Thyroid gland (tissue), 4 donors: Measurements from ENCODE around the gene DENND2D. TPM values are rescaled to one million over a fixed set of nuclear protein-coding genes. Genes with fewer than 3 reads are reported as not detected.

Experiments
- DNase-seq, 2 donors: peaks; one replicate each; pipeline ENCODE4 v3.0.0-alpha.2; 2019
- H3K27ac ChIP-seq, 3 donors: fragments of 200-600 bp; sonication (generic); 1 replicate in 2 of 3; 2 replicates in 1 of 3; pipeline ENCODE4 v1.5.1; 2016 to 2019; ENCODE audit warnings: mild to moderate bottlenecking in 1 of 3, moderate library complexity in 1 of 3
- H3K27me3 ChIP-seq: fragments of 200-600 bp; sonication (generic); one replicate; pipeline ENCODE4 v1.5.1; 2019
- H3K36me3 ChIP-seq, 2 donors: fragments of 200-600 bp; sonication (generic); one replicate each; pipeline ENCODE4 v1.5.1; 2016 to 2019
- H3K4me1 ChIP-seq, 2 donors: fragments of 200-600 bp; sonication (generic); one replicate each; pipeline ENCODE4 v1.5.1; 2017 to 2019
- H3K4me3 ChIP-seq, 3 donors: fragments of 200-600 bp; sonication (generic); replicated peaks in 1 of 3; 1 replicate in 2 of 3; 2 replicates in 1 of 3; pipeline ENCODE4 v1.5.1; 2016; ENCODE audit warnings: mild to moderate bottlenecking in 1 of 3
- H3K9me3 ChIP-seq: fragments of 200-600 bp; sonication (generic); one replicate; pipeline ENCODE4 v1.5.1; 2017
- POLR2A ChIP-seq, 2 donors: fragments of 450-650 bp; IDR thresholded peaks; one replicate each; pipeline ENCODE4 v1.6.1; 2017; ENCODE audit warnings: antibody characterized with exemption in 2 of 2, mild to moderate bottlenecking in 2 of 2, moderate library complexity in 1 of 2
- WGBS, 2 donors: methylation state at CpG; one replicate each; pipeline ENCODE4 v1.1.5; 2017; 5-methylcytosine and 5-hydroxymethylcytosine counted together
- intact Hi-C: fragments of 100-400 bp; cut with DNase I; formaldehyde crosslinking; loops from one replicate; pipeline ENCODE4 v1.15.1; 2023
- total RNA-seq, 4 donors: library from RNA; depleted of rRNA; stranded (reverse); fragments of >200 nt; gene quantifications; one replicate each; pipeline ENCODE4 v1.2.3, GENCODE V29; 2016
- TF ChIP-seq, protein P1 (sequence below), 6 experiments: fragments of 200-600 bp in 3 of 6; fragments of 450-650 bp in 3 of 6; sonication (generic) in 3 of 6; IDR thresholded peaks; one replicate each; pipeline ENCODE4 v1.5.1; 2016 to 2019; ENCODE audit warnings: antibody characterized with exemption in 6 of 6, mild to moderate bottlenecking in 2 of 6, inconsistent platforms in 1 of 6, moderate library complexity in 1 of 6

The DENND2D gene
- total RNA-seq, 4 donors from 2014 or later, result 45.1 to 53.3 (median 49.4) TPM

GRCh38 chr1:111225717-111226400 is 25.4 kb upstream of the DENND2D start:
- H3K27ac ChIP-seq, result peak overlapping the region; percentile 58 to 94 (median 87)
- 44 to 45% methylated on average over 6 of the region's 6 CpGs for WGBS, 2 donors
- DNase-seq, result peak; percentile 57 to 60
- no peaks in the 10 kb centered on the region for H3K36me3 ChIP-seq
- H3K27me3 ChIP-seq, result no peaks in the 10 kb centered on the region
- TF ChIP-seq, protein P1, sequence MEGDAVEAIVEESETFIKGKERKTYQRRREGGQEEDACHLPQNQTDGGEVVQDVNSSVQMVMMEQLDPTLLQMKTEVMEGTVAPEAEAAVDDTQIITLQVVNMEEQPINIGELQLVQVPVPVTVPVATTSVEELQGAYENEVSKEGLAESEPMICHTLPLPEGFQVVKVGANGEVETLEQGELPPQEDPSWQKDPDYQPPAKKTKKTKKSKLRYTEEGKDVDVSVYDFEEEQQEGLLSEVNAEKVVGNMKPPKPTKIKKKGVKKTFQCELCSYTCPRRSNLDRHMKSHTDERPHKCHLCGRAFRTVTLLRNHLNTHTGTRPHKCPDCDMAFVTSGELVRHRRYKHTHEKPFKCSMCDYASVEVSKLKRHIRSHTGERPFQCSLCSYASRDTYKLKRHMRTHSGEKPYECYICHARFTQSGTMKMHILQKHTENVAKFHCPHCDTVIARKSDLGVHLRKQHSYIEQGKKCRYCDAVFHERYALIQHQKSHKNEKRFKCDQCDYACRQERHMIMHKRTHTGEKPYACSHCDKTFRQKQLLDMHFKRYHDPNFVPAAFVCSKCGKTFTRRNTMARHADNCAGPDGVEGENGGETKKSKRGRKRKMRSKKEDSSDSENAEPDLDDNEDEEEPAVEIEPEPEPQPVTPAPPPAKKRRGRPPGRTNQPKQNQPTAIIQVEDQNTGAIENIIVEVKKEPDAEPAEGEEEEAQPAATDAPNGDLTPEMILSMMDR (IDR thresholded peaks at IDR 0.05), result no peak
- TF ChIP-seq POLR2A (IDR thresholded peaks at IDR 0.05), result peak in 1 of 2 donors; percentile 58
- H3K4me3 ChIP-seq, result no peak overlapping the region
- H3K4me1 ChIP-seq, result peaks cover 38 to 41% of the 10 kb centered on the region in 2 donors
- H3K9me3 ChIP-seq, result no peaks in the 10 kb centered on the region
- intact Hi-C loops, result no loop called here

GRCh38 chr1:111225091-111225490 is 24.6 kb upstream of the DENND2D start:
- intact Hi-C loops, result no loop called here

DNA sequence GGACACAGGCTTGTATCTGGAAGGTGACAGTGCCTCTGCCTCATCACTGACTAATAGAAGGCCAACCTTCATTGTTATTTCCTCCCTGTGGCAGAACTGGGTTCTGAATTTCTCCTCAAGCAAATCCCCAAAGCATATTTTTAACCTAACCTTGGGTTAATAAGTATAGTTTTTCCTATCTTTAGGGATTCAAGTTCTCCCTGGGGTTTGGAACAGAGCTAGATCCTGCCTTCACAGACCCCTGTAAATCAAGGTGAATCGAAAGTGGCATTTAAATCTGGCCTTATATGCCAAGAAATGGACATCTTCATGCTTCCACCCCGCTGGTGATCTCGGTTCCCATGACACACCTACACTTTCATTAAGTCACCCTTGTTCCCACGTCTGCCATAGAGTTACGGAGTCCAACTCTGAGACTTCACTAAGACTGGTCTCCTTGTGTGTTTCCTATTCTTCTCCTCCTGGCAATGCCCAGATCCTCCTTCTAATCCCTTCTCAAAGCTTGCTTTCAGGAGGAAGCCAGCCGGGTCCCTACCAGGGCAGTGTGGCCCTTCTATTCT is 22.8 kb upstream of the DENND2D start:
- intact Hi-C loops, result loop anchor here (5.0 kb wide), 2 partner anchors 109 to 179 kb away; no protein-coding TSS in a partner anchor
- 87 to 88% methylated on average over 6 of the region's 6 CpGs for WGBS, 2 donors

More at GRCh38 chr1:111225091-111225490, 24.6 kb upstream of the DENND2D start:
- H3K9me3 ChIP-seq, result no peaks in the 10 kb centered on the region
- DNase-seq, result no peak
- H3K27ac ChIP-seq, result peak overlapping the region in 2 of 3 donors; percentile 87 to 94
- no peaks in the 10 kb centered on the region for H3K36me3 ChIP-seq
- peaks cover 38 to 41% of the 10 kb centered on the region in 2 donors for H3K4me1 ChIP-seq
- no peak overlapping the region for H3K4me3 ChIP-seq
- no peak for TF ChIP-seq POLR2A (IDR thresholded peaks at IDR 0.05)
- TF ChIP-seq, protein P1 (IDR thresholded peaks at IDR 0.05), result no peak
- H3K27me3 ChIP-seq, result no peaks in the 10 kb centered on the region

DNA sequence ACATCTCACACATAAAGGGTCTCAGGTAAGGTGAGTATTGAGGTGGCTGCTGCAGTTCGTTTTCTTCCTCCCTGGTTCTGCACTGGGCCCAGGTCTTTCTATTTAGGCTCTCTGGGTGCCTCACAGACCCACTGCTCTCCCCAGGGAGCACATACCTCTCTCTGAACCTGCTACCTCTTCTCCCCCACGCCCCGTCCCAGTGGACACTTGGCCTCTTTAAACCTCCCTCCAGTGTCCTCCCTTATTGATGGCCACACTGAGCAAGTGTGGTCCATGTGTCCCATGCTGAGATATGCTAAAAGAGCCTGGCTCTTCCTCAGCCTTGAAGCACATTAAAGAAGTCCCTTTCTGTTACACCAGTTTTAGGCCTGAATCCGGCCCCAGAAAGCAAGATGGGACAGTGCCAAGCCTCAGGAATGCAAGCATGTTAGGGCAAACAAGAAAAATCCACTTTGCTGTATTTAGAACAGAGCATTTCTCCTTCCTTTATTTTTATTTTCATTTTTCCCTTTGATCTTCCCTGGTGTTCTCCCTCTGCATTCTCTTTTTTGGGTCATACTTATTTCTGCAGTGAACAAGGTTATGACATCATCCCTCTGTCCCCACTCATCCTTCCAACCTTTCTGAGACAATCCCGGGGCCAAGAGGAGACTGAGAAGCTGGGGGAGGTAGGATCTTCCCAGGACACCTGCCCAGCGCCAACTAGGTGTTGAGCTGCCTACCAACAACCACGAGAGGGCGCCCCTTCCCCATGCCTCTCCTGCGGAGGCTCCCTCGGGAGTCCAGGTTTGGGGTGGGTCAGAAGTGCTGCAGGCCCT is 22.1 kb upstream of the DENND2D start:
- intact Hi-C loops, result loop anchor here (5.0 kb wide), 2 partner anchors 110 to 180 kb away; no protein-coding TSS in a partner anchor
- no peaks in the 10 kb centered on the region for H3K36me3 ChIP-seq
- no peak overlapping the region for H3K4me3 ChIP-seq
- no peaks in the 10 kb centered on the region for H3K27me3 ChIP-seq
- TF ChIP-seq, protein P1 (IDR thresholded peaks at IDR 0.05), result peak; percentile 68 to 96 (median 95)
- TF ChIP-seq POLR2A (IDR thresholded peaks at IDR 0.05), result no peak
- peak overlapping the region in 2 of 3 donors; percentile 15 to 21 for H3K27ac ChIP-seq
- peaks cover 25 to 32% of the 10 kb centered on the region in 2 donors for H3K4me1 ChIP-seq
- 26 to 28% methylated on average over 10 of the region's 10 CpGs for WGBS, 2 donors
- peak; percentile 79 to 82 for DNase-seq
- H3K9me3 ChIP-seq, result no peaks in the 10 kb centered on the region

More for the DNA sequence above, 22.8 kb upstream of the DENND2D start:
- no peaks in the 10 kb centered on the region for H3K27me3 ChIP-seq
- no peak overlapping the region for H3K27ac ChIP-seq
- no peak for DNase-seq
- no peaks in the 10 kb centered on the region for H3K9me3 ChIP-seq
- TF ChIP-seq, protein P1 (IDR thresholded peaks at IDR 0.05), result peak in 1 of 6 experiments; percentile 1
- TF ChIP-seq POLR2A (IDR thresholded peaks at IDR 0.05), result no peak
- no peaks in the 10 kb centered on the region for H3K36me3 ChIP-seq
- no peak overlapping the region for H3K4me3 ChIP-seq
- H3K4me1 ChIP-seq, result peaks cover 32 to 39% of the 10 kb centered on the region in 2 donors
